GM11168 (cell line): ENCODE measurements around the gene USP38.
"Not testable (repeated sequence)": the region's sequence is repeated elsewhere in the genome, so short reads cannot be mapped to it uniquely, and the experiment has no call there.

Experiments used
- in situ Hi-C: fragments of 300-500 bp; cut with MboI; formaldehyde crosslinking; loops from one replicate; pipeline ENCODE4 v1.12.0; 2022; ENCODE audit warnings: low sequenced_read_pairs; ENCODE audit not compliant: unreplicated experiment

USP38 gene, protein sequence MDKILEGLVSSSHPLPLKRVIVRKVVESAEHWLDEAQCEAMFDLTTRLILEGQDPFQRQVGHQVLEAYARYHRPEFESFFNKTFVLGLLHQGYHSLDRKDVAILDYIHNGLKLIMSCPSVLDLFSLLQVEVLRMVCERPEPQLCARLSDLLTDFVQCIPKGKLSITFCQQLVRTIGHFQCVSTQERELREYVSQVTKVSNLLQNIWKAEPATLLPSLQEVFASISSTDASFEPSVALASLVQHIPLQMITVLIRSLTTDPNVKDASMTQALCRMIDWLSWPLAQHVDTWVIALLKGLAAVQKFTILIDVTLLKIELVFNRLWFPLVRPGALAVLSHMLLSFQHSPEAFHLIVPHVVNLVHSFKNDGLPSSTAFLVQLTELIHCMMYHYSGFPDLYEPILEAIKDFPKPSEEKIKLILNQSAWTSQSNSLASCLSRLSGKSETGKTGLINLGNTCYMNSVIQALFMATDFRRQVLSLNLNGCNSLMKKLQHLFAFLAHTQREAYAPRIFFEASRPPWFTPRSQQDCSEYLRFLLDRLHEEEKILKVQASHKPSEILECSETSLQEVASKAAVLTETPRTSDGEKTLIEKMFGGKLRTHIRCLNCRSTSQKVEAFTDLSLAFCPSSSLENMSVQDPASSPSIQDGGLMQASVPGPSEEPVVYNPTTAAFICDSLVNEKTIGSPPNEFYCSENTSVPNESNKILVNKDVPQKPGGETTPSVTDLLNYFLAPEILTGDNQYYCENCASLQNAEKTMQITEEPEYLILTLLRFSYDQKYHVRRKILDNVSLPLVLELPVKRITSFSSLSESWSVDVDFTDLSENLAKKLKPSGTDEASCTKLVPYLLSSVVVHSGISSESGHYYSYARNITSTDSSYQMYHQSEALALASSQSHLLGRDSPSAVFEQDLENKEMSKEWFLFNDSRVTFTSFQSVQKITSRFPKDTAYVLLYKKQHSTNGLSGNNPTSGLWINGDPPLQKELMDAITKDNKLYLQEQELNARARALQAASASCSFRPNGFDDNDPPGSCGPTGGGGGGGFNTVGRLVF

DNA sequence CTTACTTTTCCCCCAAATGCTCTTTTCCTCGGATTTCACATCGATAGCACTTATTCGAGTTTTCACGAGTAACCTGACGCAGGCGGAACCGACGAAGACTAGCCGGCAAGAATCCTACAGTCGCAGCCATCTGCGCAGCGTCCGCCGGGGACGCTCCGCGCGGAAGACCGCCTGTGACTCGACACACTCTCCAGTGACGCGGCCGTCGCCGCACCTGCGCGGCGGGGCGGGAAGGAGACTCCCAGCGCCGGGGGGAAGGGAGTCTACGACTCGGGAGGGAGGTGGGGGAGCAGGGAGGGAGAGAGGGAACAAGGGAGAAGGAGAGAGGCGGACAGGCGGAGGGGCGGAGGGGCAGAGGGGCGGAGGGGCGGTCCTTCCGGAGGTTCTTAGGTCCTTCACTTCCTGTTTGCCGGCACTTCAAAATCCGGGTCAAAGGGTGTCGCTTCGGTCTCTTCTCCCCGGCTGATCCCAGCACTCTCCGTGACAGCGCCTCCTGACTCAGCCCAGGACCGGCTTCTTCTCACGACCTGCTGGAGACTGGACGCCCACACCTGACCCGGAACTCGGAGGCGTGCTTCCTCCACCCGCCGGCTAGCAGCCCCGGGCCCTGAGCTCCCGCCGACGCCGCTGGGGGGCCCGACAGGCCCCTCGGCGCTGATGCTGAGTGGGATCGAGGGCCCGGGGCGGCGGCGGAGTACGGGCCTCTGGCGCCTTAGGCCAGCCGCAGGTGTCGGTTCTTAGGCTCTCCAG, at the start of gene USP38:
TSS of gene USP38 (plus strand) at position 415 of the 750 bp plus-strand sequence. CDS start 534 bp downstream, outside the sequence.
- in situ Hi-C loops, result no loop called here

DNA sequence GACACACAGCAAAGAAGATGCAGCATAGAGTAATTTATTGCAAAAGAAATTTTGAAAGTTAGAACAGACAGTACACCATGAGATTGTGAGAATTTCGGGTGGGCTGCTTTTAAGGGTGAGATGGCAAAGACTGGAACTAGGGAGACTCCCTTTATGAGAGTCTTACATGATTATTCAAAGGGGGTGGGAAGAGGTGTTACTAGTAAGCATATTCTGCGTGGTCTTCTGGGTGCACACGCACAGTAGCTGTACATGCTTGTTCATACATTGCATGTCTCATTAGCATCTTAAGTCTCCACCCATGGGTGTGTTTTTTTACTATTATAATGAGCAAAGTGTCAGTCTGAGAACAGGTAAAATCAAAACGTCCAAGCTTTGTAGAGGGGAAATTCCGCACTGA, 49.4 kb upstream of the USP38 start:
- in situ Hi-C loops, result no loop called here

DNA sequence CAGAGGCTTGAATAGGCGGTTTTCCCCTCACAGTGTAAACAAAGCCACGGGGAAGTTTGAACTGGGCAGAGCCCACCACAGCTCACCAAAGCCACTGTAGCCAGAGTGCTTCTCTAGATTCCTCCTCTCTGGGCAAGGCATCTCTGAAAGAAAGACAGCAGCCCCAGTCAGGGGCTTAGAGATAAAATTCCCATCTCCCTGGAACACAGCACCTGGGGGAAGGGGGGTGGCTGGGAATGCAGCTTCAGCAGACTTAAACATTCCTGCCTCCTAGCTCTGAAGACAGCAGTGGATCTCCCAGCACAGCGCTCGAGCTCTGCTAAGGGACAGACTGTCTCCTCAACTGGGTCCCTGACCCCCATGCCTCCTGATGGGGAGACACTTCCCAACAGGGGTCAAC, 44.0 kb upstream of the USP38 start:
- in situ Hi-C loops, result no loop called here

DNA sequence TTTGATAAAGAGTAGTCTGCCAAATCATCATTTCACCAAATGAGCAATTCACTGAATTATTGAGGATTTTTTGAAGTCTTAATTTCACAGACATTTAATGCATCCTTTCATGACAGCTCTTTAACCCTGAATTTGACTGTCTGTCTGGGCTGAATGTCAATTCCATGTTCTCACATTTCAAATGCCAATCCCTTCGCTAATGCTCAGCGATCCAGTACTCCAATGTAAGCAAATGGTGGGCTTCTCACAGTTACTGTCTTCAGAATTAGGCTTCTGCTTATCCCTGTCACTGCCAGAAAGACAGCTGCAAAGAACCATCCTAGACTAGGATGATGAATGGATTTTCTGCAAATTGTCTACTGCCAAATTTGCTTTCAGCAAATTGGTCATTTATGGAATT, 36.2 kb upstream of the USP38 start:
- in situ Hi-C loops, result no loop called here

DNA sequence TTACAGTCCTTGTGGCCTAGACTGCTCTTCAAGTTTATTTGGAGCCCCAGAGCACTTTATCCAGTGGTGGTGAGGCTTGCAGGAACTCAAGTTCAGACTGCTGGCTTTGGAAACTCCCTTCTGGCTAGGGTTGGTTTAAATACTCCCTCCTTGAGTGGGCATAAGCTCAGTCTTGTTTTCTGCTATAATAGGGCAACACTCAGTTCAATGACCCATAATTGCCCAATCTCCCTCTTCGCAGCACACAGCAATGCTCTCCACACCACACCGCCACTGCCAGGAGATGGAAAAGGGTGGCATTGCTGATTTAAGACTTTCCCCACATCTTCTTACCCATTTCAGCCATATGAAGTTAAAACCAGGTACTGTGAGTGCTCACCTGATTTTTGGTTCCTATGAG, 27.9 kb upstream of the USP38 start:
- in situ Hi-C loops, result no loop called here

DNA sequence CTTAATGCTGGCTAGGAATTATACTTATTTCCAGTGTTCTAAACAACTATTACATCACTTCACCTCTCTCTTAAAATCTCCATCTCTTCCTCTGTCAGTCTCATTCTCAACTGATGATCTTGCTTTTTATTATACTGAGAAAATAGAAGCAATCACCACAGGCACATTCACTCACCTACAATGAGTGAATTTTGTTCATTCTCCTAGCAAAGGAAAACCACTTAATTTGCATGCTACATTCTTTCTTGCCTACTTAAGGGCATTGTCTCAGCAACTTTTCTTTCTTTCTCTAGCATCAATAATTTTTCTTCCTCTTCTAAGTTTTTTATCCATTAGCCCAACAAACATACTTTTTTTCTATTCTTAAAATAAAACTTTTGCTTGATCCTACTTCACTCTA, 21.1 kb upstream of the USP38 start:
- in situ Hi-C loops, result no loop called here

DNA sequence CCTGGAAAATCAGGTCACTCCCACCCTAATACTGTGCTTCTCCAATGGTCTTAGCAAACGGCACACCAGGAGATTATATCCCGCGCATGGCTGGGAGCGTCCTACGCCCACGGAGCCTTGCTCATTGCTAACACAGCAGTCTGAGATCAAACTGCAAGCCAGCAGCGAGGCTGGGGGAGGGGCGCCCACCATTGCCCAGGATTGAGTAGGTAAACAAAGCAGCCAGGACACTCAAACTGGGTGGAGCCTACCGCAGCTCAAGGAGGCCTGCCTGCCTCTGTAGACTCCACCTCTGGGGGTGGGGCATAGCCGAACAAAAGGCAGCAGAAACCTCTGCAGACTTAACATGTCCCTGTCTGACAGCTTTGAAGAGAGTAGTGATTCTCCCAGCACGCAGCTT, 18.0 kb upstream of the USP38 start:
- in situ Hi-C loops, result not testable (repeated sequence)

DNA sequence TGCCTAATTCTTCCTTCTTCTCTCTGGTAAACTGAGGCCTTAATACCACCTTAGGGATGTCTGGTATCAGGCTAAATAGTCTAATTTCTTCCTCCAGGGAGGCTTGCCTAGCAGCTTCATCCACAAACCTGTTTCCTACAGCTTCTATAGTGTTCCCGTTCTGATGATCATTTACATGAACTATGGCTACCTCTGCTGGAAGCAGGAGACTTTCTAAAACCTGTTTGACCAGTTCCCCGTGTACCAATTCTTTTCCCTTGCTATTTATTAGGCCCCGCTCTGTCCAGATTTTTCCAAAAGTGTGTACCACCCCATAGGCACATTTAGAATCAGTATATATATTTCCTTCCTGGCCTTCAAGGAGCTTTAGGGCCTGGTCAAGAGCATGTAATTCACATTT, 5.8 kb upstream of the USP38 start:
- in situ Hi-C loops, result no loop called here

DNA sequence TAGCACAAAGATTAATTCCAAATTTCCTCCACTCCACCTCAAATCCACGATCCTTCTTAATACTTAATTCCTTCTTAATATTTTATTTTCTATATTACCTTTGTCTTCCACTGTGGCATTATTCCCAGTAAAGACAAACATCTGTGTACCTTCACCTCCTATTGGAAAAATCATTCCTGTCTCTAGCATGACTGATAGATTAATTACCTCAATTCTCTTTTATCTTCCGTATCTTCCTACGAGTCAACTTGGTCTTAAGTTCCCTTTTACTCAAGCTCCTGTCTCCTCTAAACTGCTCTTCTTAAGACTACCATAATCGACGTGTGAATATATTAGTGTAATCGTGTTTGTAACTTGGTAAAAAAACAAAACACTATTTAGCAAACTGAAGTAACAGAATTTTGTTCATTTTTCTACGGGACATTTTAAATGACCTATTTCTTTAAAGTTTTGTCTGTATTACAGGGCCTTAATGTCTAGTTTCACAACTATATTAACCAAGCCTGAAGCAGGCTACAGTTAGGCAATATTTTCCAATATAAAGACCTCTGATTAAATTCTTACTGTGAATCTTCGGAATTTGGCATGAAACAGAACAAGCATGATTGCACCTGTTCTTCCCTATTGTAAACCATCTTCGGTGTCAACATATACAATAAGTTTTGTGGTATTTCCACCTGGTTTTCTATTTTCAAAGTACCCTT, 1.1 kb upstream of the USP38 start:
- in situ Hi-C loops, result no loop called here

DNA sequence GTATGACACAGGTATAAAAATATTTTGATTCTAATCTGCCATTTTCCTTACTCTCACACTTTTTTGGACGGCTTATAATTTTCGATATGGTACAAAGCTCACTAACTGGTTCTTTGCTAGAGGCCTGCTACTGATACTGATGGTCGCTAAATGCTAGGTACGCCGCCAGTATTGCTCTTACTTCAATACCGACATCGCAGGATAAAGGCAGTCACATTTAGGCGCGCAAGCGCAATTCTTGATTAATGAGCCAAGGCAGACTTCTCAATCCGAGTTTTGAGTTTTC, 557 bp upstream of the USP38 start:
- in situ Hi-C loops, result no loop called here

DNA sequence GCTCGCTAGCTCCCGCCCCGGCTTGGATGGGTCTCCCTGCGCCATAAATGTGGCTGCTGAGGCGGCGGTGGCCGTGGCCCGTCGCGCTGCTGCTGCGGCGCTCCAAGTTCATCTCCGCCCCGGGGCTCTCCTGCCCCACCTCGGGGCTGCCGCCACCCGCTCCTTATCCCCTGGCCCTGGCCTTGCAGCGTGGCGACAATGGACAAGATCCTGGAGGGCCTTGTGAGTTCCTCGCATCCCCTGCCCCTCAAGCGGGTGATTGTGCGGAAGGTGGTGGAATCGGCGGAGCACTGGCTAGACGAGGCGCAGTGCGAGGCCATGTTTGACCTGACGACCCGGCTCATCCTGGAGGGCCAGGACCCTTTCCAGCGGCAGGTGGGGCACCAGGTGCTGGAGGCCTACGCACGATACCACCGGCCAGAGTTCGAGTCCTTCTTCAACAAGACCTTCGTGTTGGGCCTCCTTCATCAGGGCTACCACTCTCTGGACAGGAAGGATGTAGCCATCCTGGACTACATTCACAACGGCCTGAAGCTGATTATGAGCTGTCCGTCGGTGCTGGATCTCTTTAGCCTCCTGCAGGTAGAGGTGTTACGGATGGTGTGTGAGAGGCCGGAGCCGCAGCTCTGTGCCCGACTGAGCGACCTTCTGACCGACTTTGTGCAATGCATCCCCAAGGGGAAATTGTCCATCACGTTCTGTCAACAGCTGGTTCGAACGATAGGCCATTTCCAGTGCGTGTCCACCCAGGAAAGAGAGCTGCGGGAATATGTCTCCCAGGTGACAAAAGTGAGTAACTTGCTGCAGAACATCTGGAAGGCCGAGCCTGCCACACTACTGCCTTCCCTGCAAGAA, 763 bp downstream of the USP38 start:
- in situ Hi-C loops, result no loop called here

DNA sequence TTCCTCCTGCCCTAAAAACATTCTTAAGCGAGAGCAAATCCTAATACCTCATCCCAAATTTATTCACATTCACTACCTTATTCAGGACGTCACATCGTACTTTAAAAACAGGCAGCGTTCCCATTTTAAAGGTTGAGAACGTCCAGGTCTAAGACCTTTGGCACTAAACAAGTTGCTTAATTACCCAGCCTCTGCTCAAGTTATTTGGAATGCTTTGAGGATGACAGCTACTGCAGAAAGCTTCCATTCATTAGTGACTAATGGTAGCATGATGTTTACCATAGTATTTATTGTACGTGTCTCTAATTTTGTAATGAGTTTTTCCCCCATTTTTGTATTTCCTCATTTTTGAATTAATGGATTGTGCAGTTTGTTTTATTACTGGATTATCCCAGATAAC, 1.5 kb downstream of the USP38 start:
- in situ Hi-C loops, result no loop called here

DNA sequence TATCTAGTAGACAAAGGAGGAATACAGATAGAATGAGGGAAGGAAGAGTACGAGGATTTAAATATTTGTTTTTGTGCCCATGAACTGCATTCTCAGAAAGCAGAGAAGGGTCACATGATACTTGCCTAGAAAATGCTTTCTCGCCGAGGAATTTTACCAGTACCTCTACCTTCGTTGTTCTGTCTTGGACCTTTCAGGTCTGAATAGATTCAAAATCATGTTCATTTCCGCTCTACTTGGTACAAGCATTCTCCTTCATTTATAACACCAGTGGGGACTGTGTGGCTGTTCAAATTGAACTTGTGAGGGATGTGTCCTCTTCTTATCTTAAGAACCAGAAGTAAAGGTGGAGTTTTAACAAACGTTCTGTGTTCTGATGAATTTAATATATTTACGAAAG, 1.9 kb downstream of the USP38 start:
- in situ Hi-C loops, result no loop called here

DNA sequence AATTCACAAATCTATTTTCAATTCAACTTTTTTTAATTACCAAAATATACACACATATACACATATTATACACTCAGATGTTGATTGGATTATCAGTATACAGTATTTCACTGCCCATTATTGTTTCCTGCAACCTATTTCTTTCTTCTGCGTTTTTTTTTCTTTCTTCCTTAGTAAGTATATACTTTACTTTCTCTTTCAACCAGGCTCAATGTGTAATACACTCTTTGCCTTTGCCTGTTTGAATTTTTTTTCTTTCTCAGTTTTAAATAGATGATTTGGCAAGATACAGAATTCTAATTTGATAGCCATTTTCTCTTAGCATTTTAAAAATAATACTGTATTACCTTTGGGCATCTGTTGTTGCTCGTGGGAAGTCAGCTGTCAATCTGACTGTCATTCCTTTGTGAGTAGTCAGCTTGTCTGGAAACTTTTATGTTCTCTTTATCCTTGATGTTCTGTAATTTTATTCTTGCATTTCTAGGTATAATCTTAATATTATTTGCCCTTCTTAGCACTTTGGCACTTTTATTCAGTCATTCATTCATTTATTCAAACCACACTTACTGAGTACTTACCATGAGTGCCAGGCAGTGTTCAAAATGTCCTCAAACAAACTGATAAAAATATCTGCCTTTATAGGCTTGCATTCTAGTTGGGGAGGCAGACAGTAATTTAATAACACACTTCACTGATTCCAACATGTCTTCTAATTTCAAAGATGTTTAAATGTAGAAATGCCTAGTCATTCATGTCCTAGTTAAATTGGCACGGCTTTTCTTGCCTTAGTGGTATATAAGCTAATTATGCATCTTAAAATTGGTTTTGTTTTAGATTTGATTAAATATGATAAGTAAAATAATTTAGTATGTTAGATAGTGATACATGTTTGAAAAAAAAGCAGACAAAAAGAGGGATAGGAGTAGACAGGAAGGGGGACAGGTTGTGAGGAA, 3.7 kb downstream of the USP38 start:
- in situ Hi-C loops, result no loop called here

DNA sequence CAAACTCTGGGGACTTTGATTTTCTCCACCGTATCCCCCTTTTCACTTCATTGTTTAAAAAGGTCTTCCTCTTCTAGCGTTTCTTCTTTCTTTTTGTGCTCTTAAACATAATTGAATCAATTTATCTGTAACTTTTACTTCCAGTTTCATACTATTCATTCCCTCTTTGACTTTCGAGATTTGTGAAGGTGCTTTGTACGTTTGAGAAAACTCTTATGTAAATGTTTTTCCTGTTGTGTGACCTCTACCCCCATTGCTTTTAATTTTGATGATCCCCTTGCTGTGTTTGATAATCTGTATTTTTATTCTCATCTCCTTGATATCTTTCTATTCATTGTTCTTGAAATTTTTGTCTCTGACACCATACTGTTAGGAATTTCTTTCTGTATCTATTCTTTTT, 4.8 kb downstream of the USP38 start:
- in situ Hi-C loops, result no loop called here

DNA sequence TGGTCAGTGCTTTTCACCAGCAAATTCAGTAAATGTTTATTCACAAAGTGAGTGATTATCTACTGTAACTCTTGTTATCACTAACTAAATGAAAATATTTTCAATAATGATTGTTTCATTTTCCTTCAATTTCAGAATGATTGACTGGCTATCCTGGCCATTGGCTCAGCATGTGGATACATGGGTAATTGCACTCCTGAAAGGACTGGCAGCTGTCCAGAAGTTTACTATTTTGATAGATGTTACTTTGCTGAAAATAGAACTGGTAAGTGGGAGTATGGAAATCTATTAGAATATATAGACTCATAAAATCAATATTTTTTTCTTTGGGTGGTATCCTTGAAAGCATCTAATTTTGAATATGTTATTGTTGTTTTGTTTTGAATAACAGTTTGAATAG, 10.9 kb downstream of the USP38 start:
- in situ Hi-C loops, result no loop called here

DNA sequence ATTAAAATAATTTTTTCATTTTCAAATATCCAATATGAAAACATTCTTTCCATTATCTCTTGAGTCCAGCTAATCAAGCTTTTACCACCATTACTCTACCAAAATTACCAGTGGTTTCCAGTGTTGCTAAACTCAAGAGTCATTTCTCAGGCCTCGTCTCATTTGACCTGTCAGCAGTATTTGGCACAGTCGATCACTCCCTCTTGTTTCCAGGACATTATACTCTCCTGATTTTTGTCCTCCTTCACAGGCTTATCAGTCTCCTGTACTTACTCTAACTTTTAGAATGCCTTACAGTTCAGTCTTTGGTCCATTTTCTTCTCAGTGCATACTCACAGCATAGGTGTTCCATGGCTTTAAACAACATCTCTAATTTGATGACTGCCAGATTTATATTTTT, 11.6 kb downstream of the USP38 start:
- in situ Hi-C loops, result no loop called here

DNA sequence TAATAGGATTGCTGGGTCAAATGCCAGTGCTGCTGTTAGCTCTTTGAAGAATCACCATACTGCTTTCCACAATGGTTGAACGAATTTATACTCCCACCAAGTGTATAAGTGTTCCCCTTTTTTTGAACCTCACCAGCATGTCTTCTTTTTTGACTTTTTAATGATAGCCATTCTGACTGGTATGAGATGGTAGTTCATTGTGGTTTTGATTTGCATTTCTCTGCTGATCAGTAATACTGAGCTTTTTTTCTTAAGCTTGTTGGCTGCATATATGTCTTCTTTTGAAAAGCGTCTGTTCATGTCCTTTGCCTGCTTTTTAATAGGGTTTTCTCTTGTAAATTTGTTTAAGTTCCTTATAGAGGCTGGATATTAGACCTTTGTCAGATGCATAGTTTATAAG, 14.8 kb downstream of the USP38 start:
- in situ Hi-C loops, result no loop called here
